ENCODE results near the gene FGF18. TPM values are rescaled to one million over a fixed set of nuclear protein-coding genes. Genes with fewer than 3 reads are reported as not detected.

The FGF18 gene
- total RNA-seq, 1 experiment from 2014 or later: 1.7 TPM

DNA sequence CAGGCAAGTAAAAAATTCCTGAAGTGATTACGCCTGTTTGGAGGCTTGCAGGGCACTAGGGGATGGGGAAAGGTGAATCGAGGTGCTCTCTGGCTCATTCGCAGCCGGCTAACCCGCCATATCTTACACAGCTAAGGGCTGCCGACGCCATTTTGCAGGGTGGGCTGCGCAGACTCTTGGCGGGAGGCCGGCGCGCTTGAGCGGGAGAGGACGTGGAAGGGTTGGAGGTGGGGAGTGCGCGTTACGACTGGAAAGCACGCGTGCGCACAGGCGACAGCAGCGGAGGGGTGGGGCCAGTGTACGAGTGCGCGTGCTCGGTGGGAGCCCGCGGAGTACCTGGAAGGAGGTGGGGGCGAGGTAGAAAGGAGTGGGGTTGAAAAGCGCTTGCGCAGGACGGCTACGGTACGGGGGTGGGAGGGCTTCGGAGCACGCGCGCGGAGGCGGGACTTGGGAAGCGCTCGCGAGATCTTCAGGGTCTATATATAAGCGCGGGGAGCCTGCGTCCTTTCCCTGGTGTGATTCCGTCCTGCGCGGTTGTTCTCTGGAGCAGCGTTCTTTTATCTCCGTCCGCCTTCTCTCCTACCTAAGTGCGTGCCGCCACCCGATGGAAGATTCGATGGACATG, 32.0 kb upstream of the FGF18 start, which contains the start of gene NPM1:
NPM1 (plus strand) TSS at position 505 of the 625 bp plus-strand sequence; CDS start at position 605, 100 bp downstream.
- DNase-seq (ENCODE audit: low read depth, low spot score) (peak; percentile 97), ATAC-seq (peak; percentile 90)
- H3K4me1 ChIP-seq (ENCODE audit: control insufficient read depth, insufficient read depth, low read length): peaks cover 16% of the 10 kb centered on the region
- H3K4me3 ChIP-seq (ENCODE audit: low read depth in 2 of 2, low read length in 2 of 2): peak within 1 kb of the TSS; percentile 93 to 96
- in situ Hi-C loops (cut with HindIII; ENCODE audit: low pct_unique_long_range_greater_than_20kb, low sequenced_read_pairs) (no loop called here), intact Hi-C loops (cut with micrococcal nuclease; ENCODE audit: unreplicated experiment) (no loop called here)
- no peaks in the 10 kb centered on the region for H3K9me3 ChIP-seq (ENCODE audit: control insufficient read depth, insufficient read depth, low read depth, low read length)
- ChIA-PET POLR2A (interaction anchor here (0.5 to 1.1 kb wide), 6 partner anchors 12 to 1124 kb away, joined by 3 to 11 read pairs (median 4); no protein-coding TSS in a partner anchor), CTCF (no interaction called here)
- peak within 1 kb of the TSS; percentile 99 for H3K27ac ChIP-seq (ENCODE audit: low read length)
- BruUV-seq (replicated peaks): no TSS peak
- H3K27me3 ChIP-seq (ENCODE audit: control insufficient read depth, insufficient read depth, low read length): no peaks in the 10 kb centered on the region
- H3K36me3 ChIP-seq (ENCODE audit: control insufficient read depth, insufficient read depth, low read length): peaks cover 33% of the 10 kb centered on the region
- TF ChIP-seq POLR2AphosphoS5 (IDR thresholded peaks at IDR 0.05; ENCODE audit: low read depth, low read length): peak; percentile 99
- peak; percentile 31 for TF ChIP-seq SIN3A (IDR thresholded peaks at IDR 0.05; ENCODE audit: borderline replicate concordance, insufficient read depth, low read depth, low read length)
- TF ChIP-seq, protein P1, sequence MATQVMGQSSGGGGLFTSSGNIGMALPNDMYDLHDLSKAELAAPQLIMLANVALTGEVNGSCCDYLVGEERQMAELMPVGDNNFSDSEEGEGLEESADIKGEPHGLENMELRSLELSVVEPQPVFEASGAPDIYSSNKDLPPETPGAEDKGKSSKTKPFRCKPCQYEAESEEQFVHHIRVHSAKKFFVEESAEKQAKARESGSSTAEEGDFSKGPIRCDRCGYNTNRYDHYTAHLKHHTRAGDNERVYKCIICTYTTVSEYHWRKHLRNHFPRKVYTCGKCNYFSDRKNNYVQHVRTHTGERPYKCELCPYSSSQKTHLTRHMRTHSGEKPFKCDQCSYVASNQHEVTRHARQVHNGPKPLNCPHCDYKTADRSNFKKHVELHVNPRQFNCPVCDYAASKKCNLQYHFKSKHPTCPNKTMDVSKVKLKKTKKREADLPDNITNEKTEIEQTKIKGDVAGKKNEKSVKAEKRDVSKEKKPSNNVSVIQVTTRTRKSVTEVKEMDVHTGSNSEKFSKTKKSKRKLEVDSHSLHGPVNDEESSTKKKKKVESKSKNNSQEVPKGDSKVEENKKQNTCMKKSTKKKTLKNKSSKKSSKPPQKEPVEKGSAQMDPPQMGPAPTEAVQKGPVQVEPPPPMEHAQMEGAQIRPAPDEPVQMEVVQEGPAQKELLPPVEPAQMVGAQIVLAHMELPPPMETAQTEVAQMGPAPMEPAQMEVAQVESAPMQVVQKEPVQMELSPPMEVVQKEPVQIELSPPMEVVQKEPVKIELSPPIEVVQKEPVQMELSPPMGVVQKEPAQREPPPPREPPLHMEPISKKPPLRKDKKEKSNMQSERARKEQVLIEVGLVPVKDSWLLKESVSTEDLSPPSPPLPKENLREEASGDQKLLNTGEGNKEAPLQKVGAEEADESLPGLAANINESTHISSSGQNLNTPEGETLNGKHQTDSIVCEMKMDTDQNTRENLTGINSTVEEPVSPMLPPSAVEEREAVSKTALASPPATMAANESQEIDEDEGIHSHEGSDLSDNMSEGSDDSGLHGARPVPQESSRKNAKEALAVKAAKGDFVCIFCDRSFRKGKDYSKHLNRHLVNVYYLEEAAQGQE (IDR thresholded peaks at IDR 0.05; ENCODE audit: insufficient read depth in 1 of 2, low read depth in 2 of 2, low read length in 1 of 2): peak in 1 of 2 experiments; percentile 70; a peak in 1 of 4 replicates
- no peak for TF ChIP-seq CTCF (IDR thresholded peaks at IDR 0.05)
- TF ChIP-seq TCF7L2 (IDR thresholded peaks at IDR 0.05; ENCODE audit: low read depth, low read length): no peak

DNA sequence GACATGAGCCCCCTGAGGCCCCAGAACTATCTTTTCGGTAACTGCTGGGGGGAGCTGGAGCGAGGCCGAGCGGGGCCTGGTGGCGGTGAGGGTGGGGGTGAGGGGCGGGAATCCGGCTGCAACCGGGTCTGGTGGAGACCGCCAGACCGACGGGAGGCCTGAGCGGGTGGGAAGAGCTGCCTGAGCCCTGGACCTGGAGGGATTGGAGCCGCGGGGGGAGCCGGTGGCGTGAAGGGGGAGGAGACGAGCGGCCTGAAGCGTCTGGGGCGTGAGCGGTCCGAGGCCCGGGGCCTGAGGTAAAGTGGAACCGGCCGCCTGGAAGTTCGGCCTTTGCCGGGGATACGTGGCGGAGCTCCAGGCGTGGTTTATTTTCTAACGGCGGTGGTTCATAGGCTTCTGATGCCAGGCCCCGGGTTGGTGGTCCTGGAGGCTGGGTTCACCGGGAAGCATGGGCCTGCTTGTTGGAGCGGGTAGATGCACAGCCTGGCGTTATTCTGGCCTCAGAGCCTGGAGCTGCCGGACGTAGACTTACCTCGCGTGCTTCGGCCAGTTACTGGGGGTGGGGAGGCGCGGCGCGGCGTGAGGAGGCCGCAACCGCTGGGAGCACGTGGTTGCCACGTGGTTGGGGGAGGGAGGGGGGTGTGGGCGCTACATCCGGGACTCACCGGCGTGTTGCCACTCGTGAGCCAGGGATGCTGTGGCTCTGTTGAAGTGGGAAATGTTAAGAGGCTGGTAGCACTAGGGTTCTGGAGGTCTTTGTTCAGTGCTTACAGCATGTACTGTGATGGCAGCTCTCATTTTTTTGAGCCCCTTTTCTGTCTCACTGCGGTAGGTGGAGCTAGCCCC, 31.3 kb upstream of the FGF18 start:
- peaks cover 40% of the 10 kb centered on the region for H3K36me3 ChIP-seq (ENCODE audit: control insufficient read depth, insufficient read depth, low read length)
- intact Hi-C loops (cut with micrococcal nuclease; ENCODE audit: unreplicated experiment) (no loop called here), in situ Hi-C loops (cut with HindIII; ENCODE audit: low pct_unique_long_range_greater_than_20kb, low sequenced_read_pairs) (no loop called here)
- peak overlapping the region; percentile 93 to 96 for H3K4me3 ChIP-seq (ENCODE audit: low read depth in 2 of 2, low read length in 2 of 2)
- peak overlapping the region; percentile 88 for H3K27ac ChIP-seq (ENCODE audit: low read length)
- ATAC-seq (peak; percentile 74), DNase-seq (ENCODE audit: low read depth, low spot score) (peak; percentile 58)
- ChIA-PET CTCF (no interaction called here), POLR2A (interaction anchor here (0.5 to 0.6 kb wide), 3 partner anchors 202 to 1125 kb away, joined by 3 read pairs; no protein-coding TSS in a partner anchor)
- TF ChIP-seq SIN3A (IDR thresholded peaks at IDR 0.05; ENCODE audit: borderline replicate concordance, insufficient read depth, low read depth, low read length) (peak; percentile 95), CTCF (IDR thresholded peaks at IDR 0.05) (no peak), POLR2AphosphoS5 (IDR thresholded peaks at IDR 0.05; ENCODE audit: low read depth, low read length) (peak; percentile 47; the same call in 1 of the 2 replicates), TCF7L2 (IDR thresholded peaks at IDR 0.05; ENCODE audit: low read depth, low read length) (no peak)
- TF ChIP-seq, protein P1 (IDR thresholded peaks at IDR 0.05; ENCODE audit: insufficient read depth in 1 of 2, low read depth in 2 of 2, low read length in 1 of 2): no peak
- H3K27me3 ChIP-seq (ENCODE audit: control insufficient read depth, insufficient read depth, low read length): no peaks in the 10 kb centered on the region
- no peaks in the 10 kb centered on the region for H3K9me3 ChIP-seq (ENCODE audit: control insufficient read depth, insufficient read depth, low read depth, low read length)
- H3K4me1 ChIP-seq (ENCODE audit: control insufficient read depth, insufficient read depth, low read length): peaks cover 20% of the 10 kb centered on the region
- no TSS peak for BruUV-seq (replicated peaks)

Data from Panc1 (cell line).